Suprapubic skin (tissue), 4 donors: ENCODE data around the gene TLCD3B.

Experiments
- CTCF ChIP-seq, 2 donors: fragments of 200-600 bp in 1 of 2; fragments of 450-650 bp in 1 of 2; sonication (generic) in 1 of 2; IDR thresholded peaks; one replicate each; pipeline ENCODE4 v1.5.1; 2016 to 2019; ENCODE audit warnings: antibody characterized with exemption in 2 of 2, mild to moderate bottlenecking in 1 of 2, moderate library complexity in 1 of 2
- EP300 ChIP-seq: sonication (generic); formaldehyde crosslinking; IDR thresholded peaks from one replicate; pipeline ENCODE4 v1.6.1; 2017; ENCODE audit warnings: antibody characterized with exemption
- POLR2A ChIP-seq, 2 donors: fragments of 450-650 bp; IDR thresholded peaks; one replicate each; pipeline ENCODE4 v1.6.1; 2017; ENCODE audit warnings: antibody characterized with exemption in 2 of 2, mild to moderate bottlenecking in 2 of 2, moderate library complexity in 2 of 2
- POLR2AphosphoS5 ChIP-seq, 3 donors: sonication (generic); formaldehyde crosslinking; IDR thresholded peaks; one replicate each; pipeline ENCODE4 v1.6.1; 2017; ENCODE audit warnings: antibody characterized with exemption in 3 of 3

GRCh38 chr16:30017277-30017656, 13.8 kb downstream of the TLCD3B start:
- TF ChIP-seq CTCF (IDR thresholded peaks at IDR 0.05) (no peak), POLR2AphosphoS5 (IDR thresholded peaks at IDR 0.05) (no peak), EP300 (no peak), POLR2A (IDR thresholded peaks at IDR 0.05) (no peak)
